HepG2 (cell line): Measurements from ENCODE around the gene TOB2. TPM values are rescaled to one million over a fixed set of nuclear protein-coding genes. Genes with fewer than 3 reads are reported as not detected.

ENCODE experiments used
- CBX5 ChIP-seq: sonication (generic); formaldehyde crosslinking; IDR thresholded peaks from 2 replicates; pipeline ENCODE4 v1.4.0; 2020; ENCODE audit warnings: missing genetic modification reagents, borderline replicate concordance
- HMGA1 ChIP-seq: sonication (generic); formaldehyde crosslinking; conservative IDR thresholded peaks from 2 replicates; pipeline ENCODE4 v1.4.0; 2020; ENCODE audit warnings: missing genetic modification reagents
- HNF4A ChIP-seq: sonication (generic); formaldehyde crosslinking; IDR thresholded peaks from 2 replicates; pipeline ENCODE4 v1.4.0; 2020; ENCODE audit warnings: missing genetic modification reagents
- NR2F1 ChIP-seq, 2 experiments: fragments of 450-650 bp in 1 of 2; formaldehyde crosslinking in 1 of 2; IDR thresholded peaks; 2 replicates each; pipeline versions ENCODE4 v1.5.0 to v1.6.1; 2016 to 2020; ENCODE audit warnings: mild to moderate bottlenecking in 1 of 2, missing compliant biosample characterization in 1 of 2, missing genetic modification reagents in 1 of 2, moderate library complexity in 1 of 2
- NR3C1 ChIP-seq: sonication (generic); formaldehyde crosslinking; IDR thresholded peaks from 2 replicates; pipeline ENCODE4 v1.4.0; 2020; ENCODE audit warnings: missing genetic modification reagents
- SIX1 ChIP-seq: sonication (generic); formaldehyde crosslinking; IDR thresholded peaks from 2 replicates; pipeline ENCODE4 v1.4.0; 2020; ENCODE audit warnings: missing genetic modification reagents, borderline replicate concordance
- SMARCC2 ChIP-seq: fragments of 450-650 bp; IDR thresholded peaks from 2 replicates; pipeline ENCODE4 v1.6.1; 2017; ENCODE audit warnings: antibody characterized with exemption, mild to moderate bottlenecking
- SOX5 ChIP-seq: IDR thresholded peaks from 2 replicates; pipeline ENCODE4 v1.6.1; 2016; ENCODE audit warnings: borderline replicate concordance
- SP5 ChIP-seq: IDR thresholded peaks from 2 replicates; pipeline ENCODE4 v1.6.1; 2016; ENCODE audit warnings: low read depth, borderline replicate concordance
- U2AF1 ChIP-seq: fragments of 200-400 bp; formaldehyde crosslinking; optimal IDR thresholded peaks from 2 replicates; pipeline ENCODE3; 2017; ENCODE audit warnings: mild to moderate bottlenecking, low read depth, low read length
- ZFYVE20 ChIP-seq: sonication (generic); formaldehyde crosslinking; IDR thresholded peaks from 2 replicates; pipeline ENCODE4 v1.8.0; 2023; ENCODE audit warnings: low read depth, mild to moderate bottlenecking, moderate library complexity, missing genetic modification reagents, borderline replicate concordance
- ZNF20 ChIP-seq: sonication (generic); formaldehyde crosslinking; IDR thresholded peaks from 2 replicates; pipeline ENCODE4 v1.4.0; 2020; ENCODE audit warnings: mild to moderate bottlenecking, moderate library complexity, missing genetic modification reagents
- ZNF230 ChIP-seq: sonication (generic); formaldehyde crosslinking; IDR thresholded peaks from 2 replicates; pipeline ENCODE4 v1.4.0; 2020; ENCODE audit warnings: mild to moderate bottlenecking, missing genetic modification reagents
- ZNF253 ChIP-seq: sonication (generic); formaldehyde crosslinking; IDR thresholded peaks from 2 replicates; pipeline ENCODE4 v1.8.0; 2022; ENCODE audit warnings: mild to moderate bottlenecking, missing genetic modification reagents, borderline replicate concordance
- ZNF451 ChIP-seq: sonication (generic); formaldehyde crosslinking; IDR thresholded peaks from 2 replicates; pipeline ENCODE4 v1.5.0; 2020; ENCODE audit warnings: mild to moderate bottlenecking, missing genetic modification reagents
- ZNF550 ChIP-seq: sonication (generic); formaldehyde crosslinking; IDR thresholded peaks from 2 replicates; pipeline ENCODE4 v1.4.0; 2020; ENCODE audit warnings: mild to moderate bottlenecking, missing genetic modification reagents, borderline replicate concordance
- ZNF567 ChIP-seq: sonication (generic); formaldehyde crosslinking; IDR thresholded peaks from 2 replicates; pipeline ENCODE4 v1.8.1; 2023; ENCODE audit warnings: mild to moderate bottlenecking, missing genetic modification reagents, borderline replicate concordance
- ZNF788 ChIP-seq: sonication (generic); formaldehyde crosslinking; IDR thresholded peaks from 2 replicates; pipeline ENCODE4 v1.5.0; 2020; ENCODE audit warnings: mild to moderate bottlenecking, missing genetic modification reagents, borderline replicate concordance
- polyA plus RNA-seq, 8 experiments: library from polyadenylated mRNA; depleted of rRNA in 3 of 8; stranded (reverse) in 7 of 8; unstranded in 1 of 8; fragments of >200 nt; fragmentation: Illumina TruSeq in 4 of 8; extraction: Trizol in 4 of 8; gene quantifications; 2 replicates each; pipeline versions ENCODE4 v1.2.1 to v1.2.3, GENCODE V29; 2011 to 2016; ENCODE audit warnings: low read depth in 4 of 8, missing spikeins in 1 of 8, mixed read lengths in 1 of 8; ENCODE audit not compliant: insufficient read depth in 1 of 8
- total RNA-seq, 5 experiments: library from RNA; depleted of rRNA; stranded (reverse); fragments of >200 nt; fragmentation: Illumina TruSeq; extraction: Trizol; gene quantifications; 2 replicates each; pipeline ENCODE4 v1.2.3, GENCODE V29; 2016; ENCODE audit warnings: low read depth in 1 of 5
- TF ChIP-seq, protein P1 (sequence below): IDR thresholded peaks from 2 replicates; pipeline ENCODE4 v1.6.1; 2016; ENCODE audit warnings: mild to moderate bottlenecking, missing biosample characterization, missing genetic modification reagents
- TF ChIP-seq, protein P2 (sequence below): sonication (generic); formaldehyde crosslinking; IDR thresholded peaks from 2 replicates; pipeline ENCODE4 v1.4.0; 2020; ENCODE audit warnings: missing genetic modification reagents
- TF ChIP-seq, protein P3 (sequence below): sonication (generic); formaldehyde crosslinking; conservative IDR thresholded peaks from 2 replicates; pipeline ENCODE4 v1.5.0; 2020; ENCODE audit warnings: missing genetic modification reagents
- TF ChIP-seq, protein P4 (sequence below): IDR thresholded peaks from 2 replicates; pipeline ENCODE4 v1.6.1; 2018; ENCODE audit warnings: missing genetic modification reagents, mild to moderate bottlenecking, missing compliant biosample characterization
- TF ChIP-seq, protein P5 (sequence below): sonication (generic); formaldehyde crosslinking; IDR thresholded peaks from 2 replicates; pipeline ENCODE4 v1.8.1; 2023; ENCODE audit warnings: mild to moderate bottlenecking, missing genetic modification reagents

The TOB2 gene
- total and polyA plus RNA-seq, 2 of the 13 experiments (the other 11 are each of a cell fraction or from before 2014, with no cell fraction given), result 12.2 to 13.7 TPM

DNA sequence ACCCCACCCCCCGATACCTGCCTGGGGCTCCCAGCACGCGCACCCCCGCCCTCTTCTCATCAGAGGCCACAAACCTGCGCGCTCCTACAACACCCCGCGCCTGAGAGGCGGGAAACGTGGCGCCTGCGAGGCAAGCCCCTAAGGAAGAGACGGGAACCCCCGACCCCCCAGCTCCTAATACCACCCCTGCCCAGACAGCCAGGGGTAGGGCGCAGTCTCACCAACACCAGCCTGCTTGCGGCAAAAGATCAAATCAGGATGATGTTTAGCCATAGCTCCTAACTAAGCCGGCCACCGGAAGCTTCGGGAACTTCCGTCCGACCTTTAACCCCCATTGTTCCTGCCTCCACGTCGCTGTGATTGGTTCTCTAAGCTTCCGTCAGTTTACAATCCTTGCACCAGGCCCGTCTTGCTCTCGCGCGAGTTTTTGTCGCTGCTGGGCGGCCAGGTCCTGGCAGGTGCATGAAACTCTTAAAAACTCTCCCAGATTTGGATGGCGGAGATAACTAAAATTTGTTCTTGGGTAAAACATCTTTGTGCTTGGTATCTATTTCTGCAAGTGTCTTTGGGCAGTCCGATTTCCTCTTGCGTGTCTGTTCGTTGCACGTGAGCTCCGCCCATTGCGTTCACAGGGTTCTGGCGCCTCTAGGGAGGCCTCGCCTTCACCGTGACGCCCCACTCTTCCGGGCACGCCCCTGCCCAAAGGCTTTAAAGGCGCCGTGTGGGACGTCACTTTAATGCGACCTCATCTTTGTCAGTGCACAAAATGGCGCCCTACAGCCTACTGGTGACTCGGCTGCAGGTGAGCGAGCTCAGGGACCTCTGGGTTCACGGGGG is 22.0 kb upstream of the TOB2 start, which contains the start of the genes ACO2 and PHF5A (continued):
- TF ChIP-seq ZNF567 (CRISPR knock-in tag) (no peak), SP5 (CRISPR knock-in tag) (peak; percentile 89), NR3C1 (CRISPR knock-in tag) (no peak), ZNF230 (peak; percentile 77), ZNF253 (no peak), SMARCC2 (no peak), HNF4A (CRISPR knock-in tag) (no peak), ZNF451 (CRISPR knock-in tag) (no peak), U2AF1 (no peak), SOX5 (no peak; the same call in 1 of the 2 replicates), ZNF550 (CRISPR knock-in tag) (0 out of 2 replicates have a peak, but pooled peaks have one; percentile 43), HMGA1 (CRISPR knock-in tag) (no peak), ZFYVE20 (CRISPR knock-in tag) (no peak), NR2F1 (CRISPR knock-in tag; IDR thresholded peaks at IDR 0.05) (peak in 1 of 2 experiments; percentile 40; a peak in 1 of 4 replicates), ZNF20 (peak; percentile 69; the same call in 1 of the 2 replicates), ZNF788 (CRISPR knock-in tag) (no peak; the same call in 1 of the 2 replicates), CBX5 (CRISPR knock-in tag) (peak; percentile 22; the same call in 1 of the 2 replicates), SIX1 (no peak)
- TF ChIP-seq, protein P1, sequence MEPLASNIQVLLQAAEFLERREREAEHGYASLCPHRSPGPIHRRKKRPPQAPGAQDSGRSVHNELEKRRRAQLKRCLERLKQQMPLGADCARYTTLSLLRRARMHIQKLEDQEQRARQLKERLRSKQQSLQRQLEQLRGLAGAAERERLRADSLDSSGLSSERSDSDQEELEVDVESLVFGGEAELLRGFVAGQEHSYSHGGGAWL (CRISPR knock-in tag), result peak; percentile 68; the same call in 1 of the 2 replicates
- TF ChIP-seq, protein P2, sequence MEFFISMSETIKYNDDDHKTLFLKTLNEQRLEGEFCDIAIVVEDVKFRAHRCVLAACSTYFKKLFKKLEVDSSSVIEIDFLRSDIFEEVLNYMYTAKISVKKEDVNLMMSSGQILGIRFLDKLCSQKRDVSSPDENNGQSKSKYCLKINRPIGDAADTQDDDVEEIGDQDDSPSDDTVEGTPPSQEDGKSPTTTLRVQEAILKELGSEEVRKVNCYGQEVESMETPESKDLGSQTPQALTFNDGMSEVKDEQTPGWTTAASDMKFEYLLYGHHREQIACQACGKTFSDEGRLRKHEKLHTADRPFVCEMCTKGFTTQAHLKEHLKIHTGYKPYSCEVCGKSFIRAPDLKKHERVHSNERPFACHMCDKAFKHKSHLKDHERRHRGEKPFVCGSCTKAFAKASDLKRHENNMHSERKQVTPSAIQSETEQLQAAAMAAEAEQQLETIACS (CRISPR knock-in tag), result no peak
- TF ChIP-seq, protein P3, sequence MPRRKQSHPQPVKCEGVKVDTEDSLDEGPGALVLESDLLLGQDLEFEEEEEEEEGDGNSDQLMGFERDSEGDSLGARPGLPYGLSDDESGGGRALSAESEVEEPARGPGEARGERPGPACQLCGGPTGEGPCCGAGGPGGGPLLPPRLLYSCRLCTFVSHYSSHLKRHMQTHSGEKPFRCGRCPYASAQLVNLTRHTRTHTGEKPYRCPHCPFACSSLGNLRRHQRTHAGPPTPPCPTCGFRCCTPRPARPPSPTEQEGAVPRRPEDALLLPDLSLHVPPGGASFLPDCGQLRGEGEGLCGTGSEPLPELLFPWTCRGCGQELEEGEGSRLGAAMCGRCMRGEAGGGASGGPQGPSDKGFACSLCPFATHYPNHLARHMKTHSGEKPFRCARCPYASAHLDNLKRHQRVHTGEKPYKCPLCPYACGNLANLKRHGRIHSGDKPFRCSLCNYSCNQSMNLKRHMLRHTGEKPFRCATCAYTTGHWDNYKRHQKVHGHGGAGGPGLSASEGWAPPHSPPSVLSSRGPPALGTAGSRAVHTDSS (CRISPR knock-in tag), result 0 out of 2 replicates have a peak, but pooled peaks have one; percentile 22
- TF ChIP-seq, protein P4, sequence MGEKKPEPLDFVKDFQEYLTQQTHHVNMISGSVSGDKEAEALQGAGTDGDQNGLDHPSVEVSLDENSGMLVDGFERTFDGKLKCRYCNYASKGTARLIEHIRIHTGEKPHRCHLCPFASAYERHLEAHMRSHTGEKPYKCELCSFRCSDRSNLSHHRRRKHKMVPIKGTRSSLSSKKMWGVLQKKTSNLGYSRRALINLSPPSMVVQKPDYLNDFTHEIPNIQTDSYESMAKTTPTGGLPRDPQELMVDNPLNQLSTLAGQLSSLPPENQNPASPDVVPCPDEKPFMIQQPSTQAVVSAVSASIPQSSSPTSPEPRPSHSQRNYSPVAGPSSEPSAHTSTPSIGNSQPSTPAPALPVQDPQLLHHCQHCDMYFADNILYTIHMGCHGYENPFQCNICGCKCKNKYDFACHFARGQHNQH (CRISPR knock-in tag), result peak; percentile 75; the same call in 1 of the 2 replicates
- TF ChIP-seq, protein P5, sequence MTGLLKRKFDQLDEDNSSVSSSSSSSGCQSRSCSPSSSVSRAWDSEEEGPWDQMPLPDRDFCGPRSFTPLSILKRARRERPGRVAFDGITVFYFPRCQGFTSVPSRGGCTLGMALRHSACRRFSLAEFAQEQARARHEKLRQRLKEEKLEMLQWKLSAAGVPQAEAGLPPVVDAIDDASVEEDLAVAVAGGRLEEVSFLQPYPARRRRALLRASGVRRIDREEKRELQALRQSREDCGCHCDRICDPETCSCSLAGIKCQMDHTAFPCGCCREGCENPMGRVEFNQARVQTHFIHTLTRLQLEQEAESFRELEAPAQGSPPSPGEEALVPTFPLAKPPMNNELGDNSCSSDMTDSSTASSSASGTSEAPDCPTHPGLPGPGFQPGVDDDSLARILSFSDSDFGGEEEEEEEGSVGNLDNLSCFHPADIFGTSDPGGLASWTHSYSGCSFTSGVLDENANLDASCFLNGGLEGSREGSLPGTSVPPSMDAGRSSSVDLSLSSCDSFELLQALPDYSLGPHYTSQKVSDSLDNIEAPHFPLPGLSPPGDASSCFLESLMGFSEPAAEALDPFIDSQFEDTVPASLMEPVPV, result peak; percentile 63; the same call in 1 of the 2 replicates
